ENCODE data around the gene HMGB3.
"Not testable (repeated sequence)": the region's sequence is repeated elsewhere in the genome, so short reads cannot be mapped to it uniquely, and the experiment has no call there.

Gene HMGB3
- total RNA-seq, result 2.0 to 17.6 (median 5.0) reads per million in 3 experiments

- DNase-seq, result peak; percentile 73
Observed at GRCh38 chrX:150982788-150983520, at the start of gene HMGB3. Gene HMGB3 (plus strand): TSS chrX:150983335. CDS start chrX:150985600, 2,265 bp downstream.

DNA sequence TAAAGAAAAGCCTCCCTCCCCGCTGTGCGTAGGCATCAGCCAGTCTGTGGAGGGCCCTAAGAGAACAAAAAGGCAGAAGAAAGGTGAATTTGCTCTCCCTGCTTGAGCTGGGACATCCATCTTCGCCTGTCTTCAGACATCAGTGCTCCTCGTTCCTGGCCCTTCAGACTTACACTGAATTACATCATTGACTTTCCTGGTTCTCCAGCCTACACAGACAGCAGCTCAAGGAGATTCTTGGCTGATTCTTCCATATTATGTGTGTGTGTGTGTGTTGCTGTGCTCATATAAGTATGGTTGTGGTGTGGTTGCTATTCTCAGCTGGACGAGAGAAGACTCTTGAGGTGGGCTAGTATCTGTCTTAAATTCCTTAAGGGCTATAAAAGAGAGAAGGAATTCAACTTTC, 49.2 kb upstream of the HMGB3 start:
- DNase-seq, result no peak

DNA sequence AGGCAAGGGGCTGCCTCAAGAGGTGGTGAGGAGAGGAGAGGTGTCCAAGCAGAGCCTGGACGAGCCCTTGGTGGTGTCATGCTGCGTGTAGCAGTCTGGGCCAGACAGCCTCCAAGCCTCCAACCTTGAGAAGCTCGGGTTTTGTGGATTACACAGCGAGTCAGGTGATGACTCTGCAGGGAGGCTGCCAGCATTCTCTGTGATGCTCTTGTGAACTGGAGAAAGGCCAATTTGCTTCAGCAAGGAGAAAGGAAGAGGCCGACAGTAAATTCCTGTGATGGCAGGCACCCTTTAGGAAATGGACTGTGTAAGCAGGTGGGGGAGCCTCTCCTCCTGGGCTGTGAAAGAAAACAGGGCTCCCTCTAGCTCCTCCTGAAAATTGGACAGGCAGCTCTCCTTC, 48.7 kb upstream of the HMGB3 start:
- DNase-seq, result no peak

- DNase-seq, result no peak
Observed at GRCh38 chrX:150935467-150935866, 47.7 kb upstream of the HMGB3 start.

GRCh38 chrX:150936556-150936955, 46.6 kb upstream of the HMGB3 start:
- DNase-seq, result no peak

DNA sequence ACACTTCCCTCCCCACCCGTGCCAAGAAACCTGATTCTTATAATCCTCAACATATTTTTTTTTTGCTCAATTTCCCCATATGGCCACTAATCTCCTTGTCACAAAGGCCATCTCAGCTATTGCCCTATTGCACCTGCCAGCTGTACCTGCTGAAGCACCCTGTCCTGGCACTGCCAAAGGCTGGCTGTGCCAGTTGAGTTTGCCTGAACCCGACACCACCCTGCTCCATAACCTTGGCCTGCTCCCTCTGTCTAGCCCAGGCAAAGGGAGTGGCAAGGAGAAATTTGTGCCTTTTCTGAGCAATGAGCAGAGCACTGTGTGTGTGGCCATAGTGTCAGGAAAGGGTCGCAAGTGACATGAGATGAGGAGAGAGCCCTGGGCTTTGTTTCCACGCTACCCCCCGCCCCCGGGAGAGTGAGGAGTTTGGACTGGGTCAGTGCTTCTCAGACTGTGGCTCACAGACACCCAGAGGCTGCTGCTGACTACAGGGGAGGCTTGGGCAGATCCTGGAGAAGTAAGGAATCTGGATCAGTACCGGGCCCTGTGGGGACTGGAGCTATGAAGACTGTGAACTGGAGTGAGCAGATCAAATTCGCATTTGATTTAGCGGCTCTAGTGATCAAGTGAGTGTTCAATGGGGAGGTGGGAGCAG, 42.2 kb upstream of the HMGB3 start:
- DNase-seq, result no peak

GRCh38 chrX:150941580-150941979, 41.6 kb upstream of the HMGB3 start:
- no peak for DNase-seq

- no peak for DNase-seq
Observed at GRCh38 chrX:150942942-150943594, 40.1 kb upstream of the HMGB3 start.

DNA sequence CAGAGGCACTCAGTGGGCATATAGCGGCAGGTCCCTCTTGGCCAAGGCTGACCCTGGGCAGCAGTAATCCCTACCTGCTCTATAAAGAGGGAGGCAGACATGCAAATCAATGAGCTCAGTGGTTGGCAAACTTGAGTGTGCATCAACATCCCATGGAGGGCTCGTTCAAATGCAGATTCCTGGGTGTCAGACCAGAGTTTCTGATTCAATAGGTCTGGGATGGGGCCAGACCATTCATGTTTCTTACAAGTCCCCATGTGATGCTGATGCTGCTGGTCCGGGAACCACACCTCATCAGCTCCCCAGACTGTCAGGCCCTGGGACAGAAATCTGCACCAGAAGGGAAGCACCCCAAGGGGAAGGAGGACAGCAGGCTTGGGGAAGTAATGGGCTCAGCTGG, 38.9 kb upstream of the HMGB3 start:
- DNase-seq, result no peak

DNA sequence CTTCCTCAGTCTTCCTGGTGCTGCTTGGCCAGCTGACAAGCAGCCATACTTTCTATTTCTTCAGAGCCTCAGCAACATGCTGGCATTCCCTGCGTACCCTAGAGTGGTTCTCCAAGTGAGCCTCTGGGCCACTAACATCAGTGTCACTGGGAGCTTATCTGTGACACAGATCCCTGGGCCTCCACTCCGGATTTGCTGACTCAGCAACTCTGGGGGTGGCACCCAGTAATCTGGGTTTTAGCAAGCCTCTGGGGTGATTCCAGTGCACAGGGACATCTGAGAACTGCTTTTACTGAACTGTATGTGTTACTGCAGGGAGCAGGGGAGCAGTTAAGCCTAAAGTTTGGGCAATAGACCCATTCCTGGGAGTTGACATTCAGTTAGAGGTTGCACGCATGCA, 28.2 kb upstream of the HMGB3 start:
- DNase-seq, result no peak

DNA sequence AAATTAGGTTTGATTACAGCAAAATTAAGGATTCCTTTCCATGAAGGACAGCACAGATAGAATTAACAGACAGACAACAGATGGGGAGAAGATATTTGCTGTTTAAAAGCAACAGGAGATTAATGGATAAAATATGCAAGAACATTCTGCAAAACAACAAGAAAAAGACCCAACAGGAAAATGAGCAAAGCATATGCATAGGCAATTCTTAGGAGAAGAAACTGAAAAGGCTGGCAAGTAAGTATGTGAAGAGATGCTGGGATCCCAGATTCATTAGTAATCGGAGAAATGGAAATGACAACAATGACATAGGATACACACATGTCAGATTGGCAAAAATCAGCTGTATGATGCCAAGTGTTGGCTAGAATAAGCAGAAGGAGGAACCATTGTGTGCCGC, 27.5 kb upstream of the HMGB3 start:
- DNase-seq, result no peak

- DNase-seq, result no peak
Observed at GRCh38 chrX:150958177-150958576, 25.0 kb upstream of the HMGB3 start.

- no peak for DNase-seq
Observed at GRCh38 chrX:150959557-150959956, 23.6 kb upstream of the HMGB3 start.

GRCh38 chrX:150961631-150962030, 21.5 kb upstream of the HMGB3 start:
- no peak for DNase-seq

GRCh38 chrX:150964416-150964815, 18.7 kb upstream of the HMGB3 start:
- DNase-seq, result not testable (repeated sequence)

- no peak for DNase-seq
Observed at GRCh38 chrX:150966235-150966634, 16.9 kb upstream of the HMGB3 start.

GRCh38 chrX:150966742-150967141, 16.4 kb upstream of the HMGB3 start:
- no peak for DNase-seq

DNA sequence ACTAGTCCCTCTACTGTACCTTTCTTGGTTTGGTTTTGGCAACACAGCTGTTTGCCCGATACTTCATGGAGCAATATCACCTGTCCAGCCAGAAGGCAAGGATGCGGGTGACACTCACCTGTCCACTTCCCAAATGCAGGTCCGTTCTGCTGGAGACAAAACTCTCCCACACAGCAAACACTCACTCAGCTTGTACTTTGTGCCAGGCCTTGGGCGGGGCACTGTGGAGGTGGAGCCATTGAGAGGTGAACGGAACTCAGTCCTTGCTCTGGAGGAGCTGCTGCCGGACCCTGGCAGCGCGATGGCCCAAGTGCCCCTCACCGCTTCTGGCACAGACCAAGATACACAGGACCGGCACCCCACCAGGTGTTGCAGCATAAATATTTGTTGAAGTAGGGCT, 15.3 kb upstream of the HMGB3 start:
- no peak for DNase-seq

DNA sequence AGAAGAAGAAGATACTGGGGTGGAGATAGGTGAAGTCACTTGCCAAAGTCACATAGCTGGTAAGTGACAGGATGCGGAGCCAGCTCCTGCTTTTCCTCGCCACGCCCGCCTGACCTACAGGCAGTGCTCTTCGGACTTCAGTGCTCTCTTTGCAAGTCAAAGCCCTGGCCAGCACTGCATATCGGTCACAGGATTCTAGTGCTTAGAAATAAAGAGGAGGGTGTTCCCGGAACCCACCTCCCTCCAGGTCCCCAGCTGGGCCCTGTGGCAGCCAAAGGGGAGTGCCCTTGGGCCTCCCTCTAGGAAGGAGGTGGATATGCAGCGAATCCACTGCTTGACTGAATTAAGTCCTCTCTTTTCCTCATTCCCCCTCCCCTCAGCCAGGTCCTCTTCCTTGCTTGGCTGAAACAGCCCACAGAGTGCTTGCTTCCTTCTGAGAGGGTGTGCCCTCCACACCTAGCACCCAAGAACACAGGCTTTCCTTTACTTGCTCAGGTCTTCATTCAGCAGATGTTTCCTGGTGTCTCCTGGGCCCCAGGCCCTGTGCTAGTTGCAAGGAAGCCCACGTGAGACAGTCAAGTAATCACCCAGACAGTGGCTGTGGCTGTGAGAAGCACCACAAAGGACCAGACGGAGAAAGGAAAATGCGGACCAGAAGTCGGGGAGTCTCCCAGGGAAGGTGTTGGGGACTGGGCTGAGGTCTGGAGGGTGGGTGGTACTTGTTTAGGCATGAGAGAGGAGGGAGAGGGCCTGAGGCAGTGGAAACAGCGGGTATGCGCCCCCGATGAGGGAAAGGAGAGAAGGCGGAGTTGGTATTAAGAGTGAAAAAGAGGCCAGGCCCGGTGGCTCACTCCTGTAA, 14.0 kb upstream of the HMGB3 start:
- no peak for DNase-seq

DNA sequence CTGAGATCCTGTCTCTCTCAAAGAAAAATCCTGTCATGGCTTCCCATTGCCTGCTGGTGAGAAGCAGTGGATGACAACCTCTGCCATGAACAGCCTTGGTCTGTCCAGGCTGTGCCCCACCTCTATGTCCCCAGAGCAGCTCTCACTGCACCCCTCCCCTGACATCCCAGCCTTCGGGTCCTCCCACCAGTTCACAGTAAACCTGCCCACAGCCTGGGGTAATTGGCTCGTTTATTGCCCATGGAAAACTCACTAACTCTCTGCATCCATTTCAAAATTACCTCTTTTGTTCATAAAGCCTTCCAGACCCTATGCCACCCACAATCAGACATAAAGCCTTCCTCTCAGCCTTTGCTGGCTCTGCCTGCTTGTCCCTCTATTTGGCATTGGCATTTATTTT, 10.7 kb upstream of the HMGB3 start:
- no peak for DNase-seq

DNA sequence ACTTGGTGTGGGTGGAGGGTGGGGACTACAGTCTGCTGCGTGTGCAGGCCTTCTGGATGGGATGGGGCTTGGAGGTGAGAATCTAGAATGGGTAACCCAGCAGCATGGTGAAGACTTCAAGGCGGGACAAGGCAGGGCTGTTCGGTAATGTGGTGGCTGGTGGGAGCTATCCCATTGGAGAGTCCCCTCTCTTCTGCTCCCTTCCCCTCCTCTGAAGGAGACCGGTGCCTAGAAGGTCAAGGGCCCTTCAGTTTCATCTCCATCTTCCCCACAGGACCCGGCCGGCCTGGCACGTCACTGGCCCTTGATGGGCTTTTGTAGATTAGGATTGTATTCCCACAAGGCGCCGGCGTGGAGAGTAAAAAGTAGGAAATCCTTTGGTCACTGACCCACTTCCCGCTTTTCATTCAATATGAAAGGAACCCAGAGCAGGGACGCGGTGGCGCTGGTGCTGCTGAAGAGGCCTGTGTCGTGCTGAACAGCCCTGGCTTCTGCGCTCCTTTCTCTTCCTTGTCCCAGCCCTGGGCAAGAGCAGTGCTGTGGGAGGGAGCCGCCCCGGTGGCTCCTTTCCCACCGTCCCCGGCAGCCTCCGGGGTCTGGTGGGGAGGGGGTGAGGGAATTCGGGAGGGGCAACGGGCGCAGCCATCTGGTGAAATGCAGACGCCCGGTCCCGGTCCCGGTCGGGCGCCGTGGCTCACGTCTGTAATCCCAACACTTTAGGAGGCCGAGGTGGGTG, 7.3 kb upstream of the HMGB3 start:
- DNase-seq, result no peak

DNA sequence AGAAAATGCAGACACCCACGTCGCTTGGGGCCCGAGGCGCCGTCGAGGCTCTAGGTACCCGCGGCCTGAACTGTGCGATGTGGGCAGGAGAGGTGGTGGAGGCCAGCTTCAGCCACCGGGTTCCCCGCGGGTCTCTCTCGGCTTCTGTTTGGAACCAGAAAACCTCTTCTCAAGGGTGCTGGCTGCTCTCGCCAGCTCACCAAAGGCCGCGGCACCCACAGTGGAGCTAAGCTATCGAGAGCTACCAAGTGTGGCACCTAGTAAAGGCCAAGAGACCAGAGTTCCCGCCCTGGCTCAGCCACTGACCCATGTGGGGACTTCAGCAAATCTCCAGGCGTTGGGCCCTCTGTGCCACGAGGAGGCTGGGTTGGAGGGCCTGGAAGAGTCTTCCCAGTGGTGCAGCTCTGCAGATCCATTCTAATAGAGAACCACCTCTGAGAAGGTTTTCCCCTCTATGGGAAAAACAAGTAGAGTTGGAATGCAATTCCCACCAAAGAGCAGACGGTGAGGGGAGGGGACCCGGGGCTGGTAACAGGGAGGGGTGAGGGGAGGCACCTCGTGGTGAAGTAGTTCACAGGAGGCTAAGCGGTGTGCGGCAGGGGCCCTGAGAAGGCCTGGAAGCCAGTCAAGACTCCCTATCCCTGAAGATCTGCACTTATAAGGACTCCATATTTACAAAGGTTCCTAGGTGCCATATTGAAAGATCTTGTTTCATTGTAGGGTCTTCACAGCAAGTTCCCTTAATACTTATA, 5.5 kb upstream of the HMGB3 start:
- DNase-seq, result no peak
